ENCODE measurements around the gene BAIAP2L2. TPM values are rescaled to one million over a fixed set of nuclear protein-coding genes. Genes with fewer than 3 reads are reported as not detected.

The BAIAP2L2 gene
- total RNA-seq, 1 experiment from 2014 or later: 2.3 TPM

DNA sequence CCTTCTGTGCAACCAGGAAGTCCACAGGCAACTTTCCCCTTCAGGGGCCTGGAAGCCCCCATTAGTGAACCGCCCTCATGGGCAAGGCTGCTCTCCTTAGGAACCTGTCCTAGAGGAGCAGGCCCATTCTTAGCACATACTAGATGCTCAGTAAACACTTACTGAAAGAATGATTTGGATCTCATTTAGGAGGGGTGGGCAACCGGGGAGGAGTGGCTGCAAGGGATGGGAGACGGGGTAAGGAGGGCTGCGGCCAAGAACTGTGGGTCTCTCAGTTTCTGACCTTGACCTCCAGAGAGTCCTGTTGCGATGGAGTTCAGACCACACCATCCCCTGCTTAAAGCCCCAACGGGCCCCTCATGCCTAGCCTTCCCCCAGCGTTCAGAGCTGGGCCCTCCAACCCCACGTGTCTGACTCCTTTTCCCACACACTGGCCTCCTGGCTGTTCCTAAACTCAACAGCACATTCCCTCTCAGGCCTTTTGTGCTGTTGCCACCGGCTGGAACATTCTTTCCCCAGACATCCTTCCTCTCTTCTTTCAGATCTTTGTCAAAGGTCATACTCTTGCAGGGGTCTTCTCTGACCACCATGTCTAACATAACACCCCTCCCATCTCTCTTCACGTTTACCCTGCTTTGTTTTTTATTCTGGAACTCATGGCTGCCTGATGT is 74.0 kb downstream of the BAIAP2L2 start:
- H2BK5ac ChIP-seq (ENCODE audit: insufficient read length, low read length): no peak overlapping the region
- H3K4ac ChIP-seq (ENCODE audit: low read depth, low read length): no peak overlapping the region
- no peak overlapping the region for H2AFZ ChIP-seq (ENCODE audit: low read length)
- no peak overlapping the region for H3K56ac ChIP-seq (ENCODE audit: insufficient read length, low read depth, low read length)
- H2BK120ac ChIP-seq (ENCODE audit: low read depth, low read length, poor library complexity, severe bottlenecking): no peak overlapping the region
- H3K36me3 Mint-ChIP-seq (ENCODE audit: insufficient read depth in 1 of 3, low read depth in 3 of 3): no peaks in the 10 kb centered on the region
- no peak overlapping the region for H4K5ac ChIP-seq (ENCODE audit: insufficient read length, low read depth, low read length)
- H3K27ac ChIP-seq (ENCODE audit: insufficient read length, low read depth, low read length): no peak overlapping the region
- H3K4me1 ChIP-seq (ENCODE audit: insufficient read depth, low read length): peaks cover 4% of the 10 kb centered on the region; the same call in 1 of the 2 replicates
- no peak overlapping the region for H3K18ac ChIP-seq (ENCODE audit: insufficient read length, low read depth, low read length)
- H3K27me3 Mint-ChIP-seq (ENCODE audit: low read depth): peaks cover 12% of the 10 kb centered on the region
- H3K23me2 ChIP-seq (ENCODE audit: insufficient read length, low read depth, low read length, poor library complexity, severe bottlenecking): no peaks in the 10 kb centered on the region
- no peak overlapping the region for H4K91ac ChIP-seq (ENCODE audit: insufficient read length, low read depth, low read length)
- no peak overlapping the region for H3K4me2 ChIP-seq (ENCODE audit: insufficient read depth, insufficient read length, low read length)
- DNase-seq: no peak
- TF ChIP-seq, protein P1, sequence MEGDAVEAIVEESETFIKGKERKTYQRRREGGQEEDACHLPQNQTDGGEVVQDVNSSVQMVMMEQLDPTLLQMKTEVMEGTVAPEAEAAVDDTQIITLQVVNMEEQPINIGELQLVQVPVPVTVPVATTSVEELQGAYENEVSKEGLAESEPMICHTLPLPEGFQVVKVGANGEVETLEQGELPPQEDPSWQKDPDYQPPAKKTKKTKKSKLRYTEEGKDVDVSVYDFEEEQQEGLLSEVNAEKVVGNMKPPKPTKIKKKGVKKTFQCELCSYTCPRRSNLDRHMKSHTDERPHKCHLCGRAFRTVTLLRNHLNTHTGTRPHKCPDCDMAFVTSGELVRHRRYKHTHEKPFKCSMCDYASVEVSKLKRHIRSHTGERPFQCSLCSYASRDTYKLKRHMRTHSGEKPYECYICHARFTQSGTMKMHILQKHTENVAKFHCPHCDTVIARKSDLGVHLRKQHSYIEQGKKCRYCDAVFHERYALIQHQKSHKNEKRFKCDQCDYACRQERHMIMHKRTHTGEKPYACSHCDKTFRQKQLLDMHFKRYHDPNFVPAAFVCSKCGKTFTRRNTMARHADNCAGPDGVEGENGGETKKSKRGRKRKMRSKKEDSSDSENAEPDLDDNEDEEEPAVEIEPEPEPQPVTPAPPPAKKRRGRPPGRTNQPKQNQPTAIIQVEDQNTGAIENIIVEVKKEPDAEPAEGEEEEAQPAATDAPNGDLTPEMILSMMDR (conservative IDR thresholded peaks at IDR 0.05): no peak
- no peak overlapping the region for H3T11ph ChIP-seq (ENCODE audit: low read length)
- no peaks in the 10 kb centered on the region for H3K79me2 ChIP-seq (ENCODE audit: insufficient read depth, low read length)
- H3K4me3 Mint-ChIP-seq: no peak overlapping the region
- H2AK5ac ChIP-seq (ENCODE audit: insufficient read length, low read length): no peak overlapping the region
- no peak overlapping the region for H2BK12ac ChIP-seq (ENCODE audit: insufficient read length, low read depth, low read length)
- no peak overlapping the region for H3K9ac ChIP-seq (ENCODE audit: extremely low read depth, insufficient read length, low read length)
- no peak overlapping the region for H3K23ac ChIP-seq (ENCODE audit: insufficient read length, low read depth, low read length)
- H3K9me3 ChIP-seq (ENCODE audit: control insufficient read depth, low read depth, low read length): no peaks in the 10 kb centered on the region
- H3K4me1 Mint-ChIP-seq: peaks cover 13 to 35% of the 10 kb centered on the region in 2 experiments
- H2BK15ac ChIP-seq (ENCODE audit: low read depth, low read length): no peak overlapping the region
- H3K27me3 ChIP-seq (ENCODE audit: insufficient read depth, low read length): no peaks in the 10 kb centered on the region
- H3K79me1 ChIP-seq (ENCODE audit: insufficient read depth, low read depth, low read length, poor library complexity, severe bottlenecking): no peaks in the 10 kb centered on the region
- no peak overlapping the region for H3K14ac ChIP-seq (ENCODE audit: insufficient read depth, low read length)
- no peak overlapping the region for H4K8ac ChIP-seq (replicated peaks; ENCODE audit: insufficient read length, low read depth, low read length)
- no peaks in the 10 kb centered on the region for H3K9me3 Mint-ChIP-seq
- no CpG with 5 or more reads among the region's 10 CpGs for WGBS (ENCODE audit: extremely low coverage, insufficient read length, low lambda C conversion rate)
- peak overlapping the region in 1 of 3 experiments; percentile 6; a peak in 1 of 7 replicates for H3K27ac Mint-ChIP-seq
- H4K20me1 ChIP-seq (ENCODE audit: control insufficient read depth, insufficient read depth, insufficient read length): no peaks in the 10 kb centered on the region
- H2BK20ac ChIP-seq (ENCODE audit: low read depth, low read length, poor library complexity, severe bottlenecking): no peak overlapping the region

All from H9 (cell line).